A549 (cell line): ENCODE measurements around the gene ARHGAP44.

Experiments
- CHD4 ChIP-seq: fragments of 200-600 bp; sonication (generic); IDR thresholded peaks from 2 replicates; pipeline ENCODE4 v1.6.1; 2016; ENCODE audit warnings: antibody characterized with exemption, mild to moderate bottlenecking, borderline replicate concordance
- CTCF ChIP-seq: fragments of >200 bp; sonication (Bioruptor Twin); formaldehyde crosslinking; IDR thresholded peaks from 3 replicates; pipeline ENCODE4 v1.5.1; 2016
- ELK1 ChIP-seq: fragments of 150-350 bp; IDR thresholded peaks from 2 replicates; pipeline ENCODE4 v1.6.1; 2014; ENCODE audit warnings: low read depth, mild to moderate bottlenecking, low read length
- JUN ChIP-seq, 2 experiments: fragments of >200 bp; sonication (Bioruptor Twin); formaldehyde crosslinking; IDR thresholded peaks; 2 replicates in 1 of 2; 3 replicates in 1 of 2; pipeline ENCODE4 v1.6.1; 2016 to 2017
- MAZ ChIP-seq: fragments of 150-350 bp; IDR thresholded peaks from 2 replicates; pipeline ENCODE4 v1.6.1; 2014; ENCODE audit warnings: antibody characterized with exemption, low read depth, low read length, borderline replicate concordance
- NR3C1 ChIP-seq: fragments of >200 bp; sonication (Bioruptor Twin); formaldehyde crosslinking; IDR thresholded peaks from 3 replicates; pipeline ENCODE4 v1.6.1; 2017
- POLR2A ChIP-seq: IDR thresholded peaks from 2 replicates; pipeline ENCODE4 v1.6.1; 2012; ENCODE audit warnings: mild to moderate bottlenecking, low read length
- RAD21 ChIP-seq, 2 experiments: fragments of >200 bp in 1 of 2; sonication (Bioruptor Twin) in 1 of 2; formaldehyde crosslinking in 1 of 2; IDR thresholded peaks in 1 of 2; conservative IDR thresholded peaks in 1 of 2; 2 replicates in 1 of 2; 3 replicates in 1 of 2; pipeline ENCODE4 v1.6.1; 2012 to 2018; ENCODE audit warnings: inconsistent platforms in 1 of 2

DNA sequence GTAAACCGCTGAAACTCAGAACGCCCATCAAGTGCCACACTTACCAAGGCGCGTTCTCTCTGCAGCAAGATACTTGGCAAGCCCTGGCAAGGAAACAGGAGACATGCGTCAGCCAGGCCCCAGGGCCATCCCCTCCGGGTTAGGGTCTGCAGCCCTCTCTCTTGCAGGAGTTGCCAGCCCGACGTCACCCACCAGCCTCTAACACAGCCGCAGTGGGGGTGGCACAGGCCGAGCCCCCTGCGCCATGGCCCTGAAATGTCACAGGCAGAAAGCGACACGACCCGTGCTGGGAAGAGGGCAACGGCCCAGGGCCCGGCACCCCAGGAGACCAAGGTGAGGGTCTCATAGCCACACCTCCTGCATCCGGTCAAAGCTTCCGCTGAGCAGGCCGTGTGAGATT lies 206.6 kb downstream of the ARHGAP44 start:
- no peak for TF ChIP-seq ELK1
- no peak for TF ChIP-seq NR3C1
- no peak for TF ChIP-seq RAD21 (conservative IDR thresholded peaks at IDR 0.05 in 1 of 2, IDR thresholded peaks at IDR 0.05 in 1 of 2)
- TF ChIP-seq CHD4: no peak
- TF ChIP-seq MAZ: no peak
- TF ChIP-seq CTCF: no peak
- TF ChIP-seq POLR2A: no peak
- no peak for TF ChIP-seq JUN (IDR thresholded peaks at IDR 0.05)
